T follicular helper cell (primary cell): ENCODE data around the gene ECHS1.
"Not testable (repeated sequence)": the region's sequence is repeated elsewhere in the genome, so short reads cannot be mapped to it uniquely, and the experiment has no call there.

ENCODE experiments used
- DNase-seq: peaks from one replicate; pipeline ENCODE4 v3.0.0-alpha.2; 2020; ENCODE audit warnings: low read depth
- total RNA-seq, 2 experiments: gene quantifications; one replicate each; lab custom pipeline; 2026; lab: John Stamatoyannopoulos, UW

Gene ECHS1
- total RNA-seq: 43.1 to 49.6 reads per million in 2 experiments

- DNase-seq: peak; percentile 90
Measured at GRCh38 chr10:133373174-133374090, at the start of gene ECHS1. Gene ECHS1, minus strand, starts transcription at chr10:133373354. Its CDS starts 21 bp downstream, at chr10:133373333.

GRCh38 chr10:133422223-133422806 is 49.2 kb upstream of the ECHS1 start:
- no peak for DNase-seq

- no peak for DNase-seq
Measured at GRCh38 chr10:133421336-133422222, 48.4 kb upstream of the ECHS1 start.

- DNase-seq: no peak
Measured at GRCh38 chr10:133420579-133420978, 47.4 kb upstream of the ECHS1 start.

GRCh38 chr10:133420028-133420427 is 46.9 kb upstream of the ECHS1 start:
- DNase-seq: no peak

GRCh38 chr10:133419211-133419950 is 46.2 kb upstream of the ECHS1 start:
- DNase-seq: no peak

GRCh38 chr10:133418289-133418993 is 45.3 kb upstream of the ECHS1 start:
- no peak for DNase-seq

- no peak for DNase-seq
Measured at GRCh38 chr10:133415752-133416151, 42.6 kb upstream of the ECHS1 start.

- DNase-seq: not testable (repeated sequence)
Measured at GRCh38 chr10:133414401-133414800, 41.2 kb upstream of the ECHS1 start.

- DNase-seq: no peak
Measured at GRCh38 chr10:133412381-133412711, 39.2 kb upstream of the ECHS1 start.

GRCh38 chr10:133411523-133412380 is 38.6 kb upstream of the ECHS1 start:
- DNase-seq: no peak

- DNase-seq: no peak
Measured at GRCh38 chr10:133405844-133406527, 32.8 kb upstream of the ECHS1 start.

- DNase-seq: no peak
Measured at GRCh38 chr10:133405272-133405671, 32.1 kb upstream of the ECHS1 start.

GRCh38 chr10:133403784-133404183 is 30.6 kb upstream of the ECHS1 start:
- DNase-seq: no peak

GRCh38 chr10:133403359-133403758 is 30.2 kb upstream of the ECHS1 start:
- no peak for DNase-seq

GRCh38 chr10:133401981-133402725 is 29.0 kb upstream of the ECHS1 start:
- DNase-seq: no peak

GRCh38 chr10:133401500-133401899 is 28.3 kb upstream of the ECHS1 start:
- no peak for DNase-seq

GRCh38 chr10:133400624-133401424 is 27.7 kb upstream of the ECHS1 start:
- no peak for DNase-seq
